Ascending aorta (tissue), 2 donors: ENCODE measurements around the gene CILP2. TPM values are rescaled to one million over a fixed set of nuclear protein-coding genes. Genes with fewer than 3 reads are reported as not detected.

Experiments used
- DNase-seq, 2 donors: peaks; one replicate each; pipeline ENCODE4 v3.0.0-alpha.2; 2019; ENCODE audit warnings: low spot score in 2 of 2
- H3K27ac ChIP-seq, 2 donors: fragments of 200-600 bp; sonication (generic); one replicate each; pipeline ENCODE4 v1.5.1; 2016 to 2017; ENCODE audit warnings: mild to moderate bottlenecking in 1 of 2
- H3K27me3 ChIP-seq: fragments of 200-600 bp; sonication (generic); one replicate; pipeline ENCODE4 v1.5.1; 2017
- H3K36me3 ChIP-seq, 2 donors: fragments of 200-600 bp; sonication (generic); one replicate each; pipeline ENCODE4 v1.5.1; 2016
- H3K4me1 ChIP-seq, 2 donors: fragments of 200-600 bp; sonication (generic); one replicate each; pipeline ENCODE4 v1.5.1; 2016 to 2017; ENCODE audit warnings: mild to moderate bottlenecking in 1 of 2
- H3K4me3 ChIP-seq, 2 donors: fragments of 200-600 bp; sonication (generic); one replicate each; pipeline ENCODE4 v1.5.1; 2016 to 2017; ENCODE audit warnings: mild to moderate bottlenecking in 1 of 2
- H3K9me3 ChIP-seq, 2 donors: fragments of 200-600 bp; sonication (generic); one replicate each; pipeline ENCODE4 v1.5.1; 2016
- intact Hi-C: fragments of 100-400 bp; cut with DNase I; formaldehyde crosslinking; loops from one replicate; pipeline ENCODE4 v1.15.1; 2023
- total RNA-seq: library from RNA; depleted of rRNA; stranded (reverse); fragments of >200 nt; gene quantifications from one replicate; pipeline ENCODE4 v1.1.0, GENCODE V29; 2016
- TF ChIP-seq, protein P1 (sequence below), 3 experiments: fragments of 200-600 bp in 2 of 3; fragments of 450-650 bp in 1 of 3; sonication (generic) in 2 of 3; IDR thresholded peaks; one replicate each; pipeline ENCODE4 v1.5.1; 2016 to 2019; ENCODE audit warnings: antibody characterized with exemption in 3 of 3, mild to moderate bottlenecking in 1 of 3, moderate library complexity in 1 of 3

The CILP2 gene
- total RNA-seq, 1 donor from 2014 or later, result not detected

DNA sequence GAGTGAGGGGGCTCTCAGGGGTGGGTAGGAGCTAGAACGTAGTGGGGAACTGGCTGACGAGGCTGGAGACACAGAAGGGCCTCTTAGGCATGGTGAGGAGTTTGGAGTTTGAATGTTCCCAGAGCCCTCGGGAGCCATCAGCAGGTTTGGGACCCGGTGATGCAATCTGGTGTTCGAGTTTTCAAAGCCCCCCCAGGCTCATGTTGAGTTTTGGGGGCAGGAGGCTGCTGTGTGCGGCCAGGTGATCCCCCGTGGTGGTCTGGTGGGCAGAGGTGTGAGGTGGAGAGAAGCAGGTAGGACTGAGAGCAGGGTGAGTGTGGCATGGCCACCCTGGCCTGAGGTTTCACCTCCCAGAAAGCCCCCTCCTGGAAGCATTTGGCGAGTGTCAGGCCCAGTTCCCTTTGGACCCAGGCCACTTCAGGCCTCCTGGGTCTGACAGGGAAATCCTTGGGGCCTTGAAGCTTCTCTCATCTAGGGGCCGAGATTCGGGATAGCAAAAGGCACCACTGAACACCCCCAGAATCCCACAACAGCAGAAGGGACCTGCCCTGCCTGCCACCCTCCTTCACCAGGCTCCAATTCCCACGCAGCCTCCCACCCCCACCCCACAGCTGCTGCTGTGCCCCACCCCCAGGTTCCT lies 8.2 kb upstream of the CILP2 start:
- H3K4me1 ChIP-seq, result peaks cover 0 to 2% of the 10 kb centered on the region in 2 donors
- H3K27me3 ChIP-seq, result no peaks in the 10 kb centered on the region
- DNase-seq, result no peak
- H3K9me3 ChIP-seq, result no peaks in the 10 kb centered on the region
- intact Hi-C loops, result loop anchor here (5.0 kb wide), 1 partner anchor 747 kb away; no protein-coding TSS in a partner anchor
- TF ChIP-seq, protein P1, sequence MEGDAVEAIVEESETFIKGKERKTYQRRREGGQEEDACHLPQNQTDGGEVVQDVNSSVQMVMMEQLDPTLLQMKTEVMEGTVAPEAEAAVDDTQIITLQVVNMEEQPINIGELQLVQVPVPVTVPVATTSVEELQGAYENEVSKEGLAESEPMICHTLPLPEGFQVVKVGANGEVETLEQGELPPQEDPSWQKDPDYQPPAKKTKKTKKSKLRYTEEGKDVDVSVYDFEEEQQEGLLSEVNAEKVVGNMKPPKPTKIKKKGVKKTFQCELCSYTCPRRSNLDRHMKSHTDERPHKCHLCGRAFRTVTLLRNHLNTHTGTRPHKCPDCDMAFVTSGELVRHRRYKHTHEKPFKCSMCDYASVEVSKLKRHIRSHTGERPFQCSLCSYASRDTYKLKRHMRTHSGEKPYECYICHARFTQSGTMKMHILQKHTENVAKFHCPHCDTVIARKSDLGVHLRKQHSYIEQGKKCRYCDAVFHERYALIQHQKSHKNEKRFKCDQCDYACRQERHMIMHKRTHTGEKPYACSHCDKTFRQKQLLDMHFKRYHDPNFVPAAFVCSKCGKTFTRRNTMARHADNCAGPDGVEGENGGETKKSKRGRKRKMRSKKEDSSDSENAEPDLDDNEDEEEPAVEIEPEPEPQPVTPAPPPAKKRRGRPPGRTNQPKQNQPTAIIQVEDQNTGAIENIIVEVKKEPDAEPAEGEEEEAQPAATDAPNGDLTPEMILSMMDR (IDR thresholded peaks at IDR 0.05), result no peak
- H3K36me3 ChIP-seq, result peaks cover 21 to 27% of the 10 kb centered on the region in 2 donors
- no peak overlapping the region for H3K27ac ChIP-seq
- no peak overlapping the region for H3K4me3 ChIP-seq

DNA sequence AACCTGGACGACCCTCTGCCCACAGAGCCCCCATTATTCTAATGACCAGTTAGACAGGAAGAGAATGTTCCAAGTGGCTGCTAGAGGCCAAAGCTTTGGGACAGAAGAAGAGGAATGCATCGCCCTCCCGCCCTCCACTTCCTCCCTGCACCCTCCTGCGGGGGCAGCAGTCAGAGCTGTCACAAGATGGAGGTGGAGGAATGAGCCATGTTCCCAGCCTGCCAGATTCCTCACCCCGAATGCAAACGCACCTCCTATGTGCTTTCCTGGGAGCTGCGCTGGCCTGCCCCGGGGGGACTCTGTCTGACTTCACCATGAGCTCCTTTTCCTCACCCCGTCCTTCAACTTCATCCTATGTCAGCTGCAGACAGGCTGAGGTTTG lies 7.7 kb upstream of the CILP2 start:
- intact Hi-C loops, result loop anchor here (5.0 kb wide), 1 partner anchor 747 kb away; no protein-coding TSS in a partner anchor
- peaks cover 20 to 27% of the 10 kb centered on the region in 2 donors for H3K36me3 ChIP-seq
- no peaks in the 10 kb centered on the region for H3K27me3 ChIP-seq
- H3K4me3 ChIP-seq, result no peak overlapping the region
- no peak overlapping the region for H3K27ac ChIP-seq
- H3K9me3 ChIP-seq, result no peaks in the 10 kb centered on the region
- TF ChIP-seq, protein P1 (IDR thresholded peaks at IDR 0.05), result no peak
- no peak for DNase-seq
- H3K4me1 ChIP-seq, result peaks cover 0 to 2% of the 10 kb centered on the region in 2 donors

DNA sequence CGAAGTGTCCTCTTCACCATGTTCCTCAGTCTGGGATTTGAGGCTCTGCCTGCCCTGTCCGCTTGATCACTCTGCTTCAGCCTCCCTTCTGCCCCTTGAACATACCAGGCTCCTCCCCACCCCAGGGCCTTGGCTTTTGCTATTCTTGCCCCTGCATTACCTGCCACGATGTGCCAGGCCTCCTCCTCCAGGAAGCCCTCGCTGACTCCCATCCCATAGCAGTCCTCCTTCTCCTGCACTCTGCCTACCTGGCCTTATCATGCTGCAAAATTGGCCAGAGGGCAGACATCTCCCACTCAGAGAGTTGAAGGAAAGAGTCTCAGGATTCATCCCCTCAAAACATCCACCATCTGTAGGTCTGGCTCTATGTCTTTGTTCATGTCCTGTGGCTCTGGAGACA lies 7.2 kb upstream of the CILP2 start:
- Histone ChIP-seq H3K36me3 (peaks cover 21 to 26% of the 10 kb centered on the region in 2 donors), H3K9me3 (no peaks in the 10 kb centered on the region), H3K27ac (no peak overlapping the region), H3K27me3 (no peaks in the 10 kb centered on the region), H3K4me1 (peaks cover 0 to 2% of the 10 kb centered on the region in 2 donors), H3K4me3 (no peak overlapping the region)
- TF ChIP-seq, protein P1 (IDR thresholded peaks at IDR 0.05), result no peak
- intact Hi-C loops, result loop anchor here (5.0 kb wide), 1 partner anchor 746 kb away; no protein-coding TSS in a partner anchor
- DNase-seq, result no peak

DNA sequence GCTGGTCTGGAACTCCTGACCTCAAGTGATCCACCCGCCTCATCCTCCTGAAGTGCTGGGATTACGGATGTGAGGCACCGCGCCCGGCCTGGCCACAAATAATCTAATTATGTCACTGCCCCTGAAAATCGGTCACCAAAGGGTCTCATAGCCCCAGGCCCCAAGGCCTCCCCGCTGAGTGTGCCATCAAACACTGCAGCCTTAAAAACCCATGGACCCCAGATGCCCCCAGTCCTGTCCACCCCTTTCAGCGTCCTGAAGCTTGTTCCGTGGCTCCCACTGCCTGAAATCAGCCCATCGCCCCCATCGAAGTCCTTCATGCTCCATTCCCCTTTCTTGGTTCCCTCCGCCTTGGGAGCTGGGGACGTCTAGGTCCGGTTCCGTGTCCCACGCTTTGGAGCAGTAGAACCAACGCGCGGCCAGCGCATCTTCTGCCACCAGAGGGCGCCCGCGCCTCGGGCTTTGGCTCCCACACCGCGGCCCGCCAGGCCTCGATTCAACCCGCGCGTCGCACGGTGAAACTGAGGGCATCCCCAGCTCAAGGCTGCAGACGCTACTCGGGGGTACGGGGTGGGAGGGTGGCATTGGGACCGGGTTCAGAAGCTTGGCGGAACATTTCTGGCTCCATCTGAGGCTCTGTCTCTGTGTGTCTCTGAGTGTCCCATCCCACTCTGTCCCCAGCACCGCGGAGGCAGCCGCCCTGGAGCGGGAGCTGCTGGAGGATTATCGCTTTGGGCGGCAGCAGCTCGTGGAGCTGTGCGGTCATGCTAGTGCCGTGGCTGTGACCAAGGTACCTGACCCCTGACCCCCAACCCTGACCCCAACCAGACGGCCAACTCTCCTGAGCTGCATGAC lies 5.9 kb upstream of the CILP2 start:
- DNase-seq, result peak in 1 of 2 donors; percentile 90
- H3K4me3 ChIP-seq, result peak overlapping the region in 1 of 2 donors; percentile 24
- no peaks in the 10 kb centered on the region for H3K27me3 ChIP-seq
- H3K27ac ChIP-seq, result no peak overlapping the region
- intact Hi-C loops, result loop anchor here (1.0 to 5.0 kb wide), 3 partner anchors 111 to 745 kb away; partner anchors contain the start of gene GMIP
- no peaks in the 10 kb centered on the region for H3K9me3 ChIP-seq
- TF ChIP-seq, protein P1 (IDR thresholded peaks at IDR 0.05), result peak; percentile 91 to 99 (median 97)
- H3K4me1 ChIP-seq, result peaks cover 0 to 2% of the 10 kb centered on the region in 2 donors
- H3K36me3 ChIP-seq, result peaks cover 13 to 14% of the 10 kb centered on the region in 2 donors

DNA sequence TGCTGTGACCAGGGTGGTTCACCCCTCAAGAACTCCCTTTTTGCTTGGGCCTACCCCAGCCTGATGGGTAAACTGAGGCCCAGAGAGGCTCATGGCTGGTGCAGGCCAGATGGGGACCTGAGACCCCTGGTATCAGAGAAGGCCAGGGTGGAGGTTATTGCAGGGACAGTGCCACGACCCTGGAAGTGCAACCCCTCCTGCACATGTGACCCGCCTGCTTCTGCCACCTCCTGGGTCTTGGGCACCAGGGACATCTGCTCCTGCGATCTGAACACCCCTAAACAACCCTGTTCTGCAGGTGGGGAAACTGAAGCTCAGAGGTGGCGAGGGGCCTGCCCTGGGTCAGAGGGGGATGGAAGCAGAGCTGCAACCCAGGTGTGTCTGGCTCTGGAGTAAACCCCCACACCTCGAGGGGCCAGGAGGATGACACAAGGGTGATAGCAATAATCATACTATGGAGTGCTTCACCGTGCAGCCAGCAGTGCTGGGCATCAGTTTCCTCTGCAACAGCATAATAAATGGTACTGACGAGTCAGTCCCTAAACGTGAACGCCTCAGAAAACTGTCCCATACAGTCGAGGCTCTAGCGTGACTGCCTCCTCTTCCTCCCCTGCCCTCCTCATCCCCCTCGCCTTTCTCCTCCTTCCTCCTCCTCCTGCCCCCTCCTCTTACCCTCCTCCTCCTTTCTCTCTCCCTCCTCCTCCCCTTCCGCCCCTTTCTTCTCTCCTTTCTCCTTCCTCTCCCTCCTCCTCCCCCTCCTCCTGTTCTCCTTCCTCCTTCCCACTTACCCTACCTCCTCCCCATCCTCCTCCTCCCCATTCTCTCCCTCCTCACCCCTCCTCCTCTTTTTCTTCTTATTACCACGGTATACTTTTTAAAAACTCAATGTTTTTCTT lies 5.0 kb upstream of the CILP2 start:
- no peak overlapping the region for H3K27ac ChIP-seq
- no peaks in the 10 kb centered on the region for H3K9me3 ChIP-seq
- TF ChIP-seq, protein P1 (IDR thresholded peaks at IDR 0.05), result no peak
- intact Hi-C loops, result loop anchor here (1.0 to 5.0 kb wide), 3 partner anchors 110 to 744 kb away; partner anchors contain the start of gene GMIP
- peaks cover 1 to 2% of the 10 kb centered on the region in 2 donors for H3K4me1 ChIP-seq
- peaks cover 4 to 5% of the 10 kb centered on the region in 2 donors for H3K36me3 ChIP-seq
- H3K4me3 ChIP-seq, result no peak overlapping the region
- H3K27me3 ChIP-seq, result peaks cover 2% of the 10 kb centered on the region
- no peak for DNase-seq
